Endothelial cell of umbilical vein (primary cell): Measurements from ENCODE around the gene CENPP.

Source experiments
- EZH2 ChIP-seq: IDR thresholded peaks from 2 replicates; pipeline ENCODE4 v1.6.1; 2012; ENCODE audit warnings: borderline replicate concordance, low read depth, mild to moderate bottlenecking, moderate library complexity, low read length, inconsistent platforms; ENCODE audit not compliant: severe bottlenecking
- FOS ChIP-seq: IDR thresholded peaks from 2 replicates; pipeline ENCODE4 v1.6.1; 2011; ENCODE audit warnings: mild to moderate bottlenecking, low read length, moderate library complexity, borderline replicate concordance; ENCODE audit not compliant: insufficient read depth
- MYC ChIP-seq: IDR thresholded peaks from one replicate; pipeline ENCODE4 v1.6.1; 2011; ENCODE audit warnings: mild to moderate bottlenecking, low read depth, low read length
- POLR2A ChIP-seq: IDR thresholded peaks from 2 replicates; pipeline ENCODE4 v1.6.1; 2012; ENCODE audit warnings: low read depth, mild to moderate bottlenecking, control low read depth, low read length
- TF ChIP-seq, protein P1 (sequence below), 2 donors: IDR thresholded peaks; 1 replicate in 1 of 2; 2 replicates in 1 of 2; pipeline ENCODE4 v1.5.1; 2011; ENCODE audit warnings: low read length in 2 of 2, mild to moderate bottlenecking in 2 of 2, moderate library complexity in 2 of 2, control low read depth in 1 of 2, inconsistent platforms in 1 of 2, low read depth in 1 of 2; ENCODE audit not compliant: insufficient read depth in 1 of 2; ENCODE audit errors: extremely low read depth in 1 of 2

DNA sequence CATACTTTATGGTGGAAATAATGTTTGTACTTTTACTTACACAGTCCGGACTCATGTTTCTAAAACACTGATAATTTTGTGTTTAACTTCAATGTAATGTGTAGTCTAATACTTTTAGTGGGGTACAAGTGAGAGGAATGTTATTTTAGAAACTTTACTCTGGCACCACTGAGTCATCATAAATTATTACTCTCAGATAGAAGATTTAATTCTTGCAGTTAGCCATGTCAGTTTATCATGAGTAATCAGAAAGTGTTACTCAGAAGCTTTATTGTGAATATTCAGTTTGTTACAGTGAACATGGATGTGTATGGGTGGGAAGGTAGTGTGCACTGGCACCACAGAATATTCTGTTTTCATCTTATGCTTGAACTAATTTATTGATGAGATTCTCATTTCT is 58.6 kb downstream of the CENPP start:
- TF ChIP-seq, protein P1, sequence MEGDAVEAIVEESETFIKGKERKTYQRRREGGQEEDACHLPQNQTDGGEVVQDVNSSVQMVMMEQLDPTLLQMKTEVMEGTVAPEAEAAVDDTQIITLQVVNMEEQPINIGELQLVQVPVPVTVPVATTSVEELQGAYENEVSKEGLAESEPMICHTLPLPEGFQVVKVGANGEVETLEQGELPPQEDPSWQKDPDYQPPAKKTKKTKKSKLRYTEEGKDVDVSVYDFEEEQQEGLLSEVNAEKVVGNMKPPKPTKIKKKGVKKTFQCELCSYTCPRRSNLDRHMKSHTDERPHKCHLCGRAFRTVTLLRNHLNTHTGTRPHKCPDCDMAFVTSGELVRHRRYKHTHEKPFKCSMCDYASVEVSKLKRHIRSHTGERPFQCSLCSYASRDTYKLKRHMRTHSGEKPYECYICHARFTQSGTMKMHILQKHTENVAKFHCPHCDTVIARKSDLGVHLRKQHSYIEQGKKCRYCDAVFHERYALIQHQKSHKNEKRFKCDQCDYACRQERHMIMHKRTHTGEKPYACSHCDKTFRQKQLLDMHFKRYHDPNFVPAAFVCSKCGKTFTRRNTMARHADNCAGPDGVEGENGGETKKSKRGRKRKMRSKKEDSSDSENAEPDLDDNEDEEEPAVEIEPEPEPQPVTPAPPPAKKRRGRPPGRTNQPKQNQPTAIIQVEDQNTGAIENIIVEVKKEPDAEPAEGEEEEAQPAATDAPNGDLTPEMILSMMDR (IDR thresholded peaks at IDR 0.05; ENCODE audit: extremely low read depth in 1 of 2, insufficient read depth in 1 of 2, low read depth in 1 of 2, low read length in 2 of 2): no peak
- TF ChIP-seq POLR2A (no peak), MYC (no peak), FOS (peak; percentile 32), EZH2 (no peak)
